ENCODE results near the gene EFL1.

EFL1 gene

GRCh38 chr15:82150645-82151044 is 111.9 kb downstream of the EFL1 start:
- H3K9me3 ChIP-seq (ENCODE audit: control insufficient read depth, insufficient read depth, low read depth, low read length) = no peaks in the 10 kb centered on the region
- ChIA-PET POLR2A (no interaction called here), CTCF (interaction anchor here (1.7 kb wide), 1 partner anchor 11 kb away, joined by 9 read pairs; no protein-coding TSS in a partner anchor)
- H3K4me3 ChIP-seq (ENCODE audit: low read depth, low read length) = no peak overlapping the region
- H3K4me1 ChIP-seq (ENCODE audit: control insufficient read depth, insufficient read depth, low read length) = no peaks in the 10 kb centered on the region
- H3K36me3 ChIP-seq (ENCODE audit: control insufficient read depth in 2 of 2, insufficient read depth in 1 of 2, low read length in 2 of 2) = peaks cover 6 to 15% of the 10 kb centered on the region in 2 experiments
- no peak for TF ChIP-seq ZBTB20 (tag by site-specific recombination; IDR thresholded peaks at IDR 0.05)
- TF ChIP-seq, protein P1, sequence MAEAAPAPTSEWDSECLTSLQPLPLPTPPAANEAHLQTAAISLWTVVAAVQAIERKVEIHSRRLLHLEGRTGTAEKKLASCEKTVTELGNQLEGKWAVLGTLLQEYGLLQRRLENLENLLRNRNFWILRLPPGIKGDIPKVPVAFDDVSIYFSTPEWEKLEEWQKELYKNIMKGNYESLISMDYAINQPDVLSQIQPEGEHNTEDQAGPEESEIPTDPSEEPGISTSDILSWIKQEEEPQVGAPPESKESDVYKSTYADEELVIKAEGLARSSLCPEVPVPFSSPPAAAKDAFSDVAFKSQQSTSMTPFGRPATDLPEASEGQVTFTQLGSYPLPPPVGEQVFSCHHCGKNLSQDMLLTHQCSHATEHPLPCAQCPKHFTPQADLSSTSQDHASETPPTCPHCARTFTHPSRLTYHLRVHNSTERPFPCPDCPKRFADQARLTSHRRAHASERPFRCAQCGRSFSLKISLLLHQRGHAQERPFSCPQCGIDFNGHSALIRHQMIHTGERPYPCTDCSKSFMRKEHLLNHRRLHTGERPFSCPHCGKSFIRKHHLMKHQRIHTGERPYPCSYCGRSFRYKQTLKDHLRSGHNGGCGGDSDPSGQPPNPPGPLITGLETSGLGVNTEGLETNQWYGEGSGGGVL (tag by site-specific recombination; IDR thresholded peaks at IDR 0.05) = no peak
- no peak for TF ChIP-seq ZNF561 (tag by site-specific recombination; IDR thresholded peaks at IDR 0.05; ENCODE audit: borderline replicate concordance)
- no peak for TF ChIP-seq ZNF23 (tag by site-specific recombination; IDR thresholded peaks at IDR 0.05; ENCODE audit: borderline replicate concordance)
- no peak for TF ChIP-seq SETDB1 (IDR thresholded peaks at IDR 0.05; ENCODE audit: insufficient read length, low read length)
- no peak for TF ChIP-seq ZFP3 (tag by site-specific recombination; IDR thresholded peaks at IDR 0.05; ENCODE audit: low read depth)
- TF ChIP-seq BCL11B (tag by site-specific recombination; IDR thresholded peaks at IDR 0.05; ENCODE audit: low read depth) = no peak
- no peak for TF ChIP-seq ZNF223 (tag by site-specific recombination; IDR thresholded peaks at IDR 0.05)
- TF ChIP-seq ZNF133 (tag by site-specific recombination; IDR thresholded peaks at IDR 0.05) = no peak
- no peak overlapping the region for H3K27ac ChIP-seq (ENCODE audit: extremely low read depth, low read depth, low read length)

DNA sequence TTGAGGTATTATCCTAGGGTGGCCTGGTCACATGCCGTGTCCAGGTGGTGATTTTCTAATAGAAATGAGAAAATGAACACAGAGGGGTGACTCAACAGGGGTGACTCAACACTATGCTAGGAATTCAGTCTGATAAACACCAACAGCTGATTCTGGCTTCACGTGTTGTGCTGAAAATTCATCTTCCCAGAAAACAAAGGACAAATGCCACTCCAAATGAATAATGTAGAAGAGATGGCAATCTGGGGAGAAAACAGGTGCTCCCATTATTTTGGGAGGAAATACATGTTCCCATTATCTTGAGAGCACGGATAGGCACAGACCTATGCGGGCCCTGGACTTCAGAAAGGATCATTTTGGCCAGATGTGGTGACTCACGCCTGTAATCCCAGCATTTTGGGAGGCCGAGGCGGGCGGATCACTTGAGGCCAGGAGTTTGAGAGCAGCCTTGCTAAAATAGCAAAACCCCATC is 115.5 kb downstream of the EFL1 start:
- Histone ChIP-seq H3K9me3 (ENCODE audit: control insufficient read depth, insufficient read depth, low read depth, low read length) (no peaks in the 10 kb centered on the region), H3K4me3 (ENCODE audit: low read depth, low read length) (no peak overlapping the region), H3K36me3 (ENCODE audit: control insufficient read depth in 2 of 2, insufficient read depth in 1 of 2, low read length in 2 of 2) (peaks cover 3 to 10% of the 10 kb centered on the region in 2 experiments), H3K27ac (ENCODE audit: extremely low read depth, low read depth, low read length) (no peak overlapping the region), H3K4me1 (ENCODE audit: control insufficient read depth, insufficient read depth, low read length) (no peaks in the 10 kb centered on the region)
- ChIA-PET CTCF (interaction anchor here (0.6 to 1.5 kb wide), 2 partner anchors 19 to 30 kb away, joined by 3 read pairs; no protein-coding TSS in a partner anchor), POLR2A (no interaction called here)
- TF ChIP-seq ZBTB21 (tag by site-specific recombination; IDR thresholded peaks at IDR 0.05) = no peak
- no peak for TF ChIP-seq ZNF776 (tag by site-specific recombination; IDR thresholded peaks at IDR 0.05; ENCODE audit: borderline replicate concordance)
- 0 out of 2 replicates have a peak, but pooled peaks have one; percentile 20 for TF ChIP-seq SP7 (tag by site-specific recombination; IDR thresholded peaks at IDR 0.05)
- TF ChIP-seq GLIS2 (tag by site-specific recombination; IDR thresholded peaks at IDR 0.05) = no peak
- no peak for TF ChIP-seq ZNF561 (tag by site-specific recombination; IDR thresholded peaks at IDR 0.05; ENCODE audit: borderline replicate concordance)
- 0 out of 2 replicates have a peak, but pooled peaks have one; percentile 65 for TF ChIP-seq ZNF184 (tag by site-specific recombination; IDR thresholded peaks at IDR 0.05)
- TF ChIP-seq ZNF19 (tag by site-specific recombination; IDR thresholded peaks at IDR 0.05; ENCODE audit: low read depth) = no peak
- no peak for TF ChIP-seq ZBTB48 (tag by site-specific recombination; IDR thresholded peaks at IDR 0.05)
- no peak for TF ChIP-seq ZNF677 (tag by site-specific recombination; IDR thresholded peaks at IDR 0.05)
- TF ChIP-seq SETDB1 (IDR thresholded peaks at IDR 0.05; ENCODE audit: insufficient read length, low read length) = no peak
- TF ChIP-seq ZNF37A (tag by site-specific recombination; IDR thresholded peaks at IDR 0.05) = no peak
- TF ChIP-seq, protein P2, sequence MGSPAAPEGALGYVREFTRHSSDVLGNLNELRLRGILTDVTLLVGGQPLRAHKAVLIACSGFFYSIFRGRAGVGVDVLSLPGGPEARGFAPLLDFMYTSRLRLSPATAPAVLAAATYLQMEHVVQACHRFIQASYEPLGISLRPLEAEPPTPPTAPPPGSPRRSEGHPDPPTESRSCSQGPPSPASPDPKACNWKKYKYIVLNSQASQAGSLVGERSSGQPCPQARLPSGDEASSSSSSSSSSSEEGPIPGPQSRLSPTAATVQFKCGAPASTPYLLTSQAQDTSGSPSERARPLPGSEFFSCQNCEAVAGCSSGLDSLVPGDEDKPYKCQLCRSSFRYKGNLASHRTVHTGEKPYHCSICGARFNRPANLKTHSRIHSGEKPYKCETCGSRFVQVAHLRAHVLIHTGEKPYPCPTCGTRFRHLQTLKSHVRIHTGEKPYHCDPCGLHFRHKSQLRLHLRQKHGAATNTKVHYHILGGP (tag by site-specific recombination; IDR thresholded peaks at IDR 0.05) = no peak
- no peak for TF ChIP-seq ZNF624 (tag by site-specific recombination; IDR thresholded peaks at IDR 0.05)

DNA sequence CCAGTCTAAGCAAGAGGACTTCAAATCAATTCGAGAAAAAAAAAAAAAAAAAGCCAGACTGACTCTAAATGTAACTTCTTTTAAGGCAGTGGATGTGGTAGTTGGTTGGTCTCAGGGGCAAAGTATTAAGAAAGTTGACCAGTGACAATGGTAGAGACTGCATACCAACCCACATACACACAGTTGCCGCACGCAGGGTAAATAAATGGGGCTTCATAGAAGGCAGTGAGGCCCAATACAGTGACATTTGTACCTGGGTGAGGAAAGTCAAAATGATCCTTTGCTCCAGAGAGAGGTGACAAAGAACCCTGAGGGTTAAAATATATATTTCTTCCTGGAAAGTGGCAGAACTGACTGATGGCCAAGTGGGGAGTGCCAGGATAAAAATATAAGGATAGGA is 116.0 kb downstream of the EFL1 start:
- ChIA-PET CTCF (interaction anchor here (1.5 kb wide), 1 partner anchor 19 kb away, joined by 3 read pairs; no protein-coding TSS in a partner anchor), POLR2A (no interaction called here)
- no peak overlapping the region for H3K27ac ChIP-seq (ENCODE audit: extremely low read depth, low read depth, low read length)
- TF ChIP-seq ZNF354C (tag by site-specific recombination; IDR thresholded peaks at IDR 0.05; ENCODE audit: borderline replicate concordance, low read depth) = no peak
- no peak for TF ChIP-seq ZNF433 (tag by site-specific recombination; IDR thresholded peaks at IDR 0.05; ENCODE audit: low read depth)
- no peak for TF ChIP-seq RBAK (tag by site-specific recombination; IDR thresholded peaks at IDR 0.05)
- TF ChIP-seq ZBTB17 (tag by site-specific recombination; IDR thresholded peaks at IDR 0.05) = no peak
- TF ChIP-seq ZNF10 (tag by site-specific recombination; IDR thresholded peaks at IDR 0.05) = no peak
- no peak for TF ChIP-seq ZBTB6 (tag by site-specific recombination; IDR thresholded peaks at IDR 0.05)
- TF ChIP-seq ZNF777 (tag by site-specific recombination; IDR thresholded peaks at IDR 0.05; ENCODE audit: borderline replicate concordance) = no peak
- TF ChIP-seq MZF1 (tag by site-specific recombination; IDR thresholded peaks at IDR 0.05; ENCODE audit: borderline replicate concordance) = no peak
- no peak for TF ChIP-seq ZNF175 (tag by site-specific recombination; IDR thresholded peaks at IDR 0.05)

More for the DNA sequence above, 116.0 kb downstream of the EFL1 start:
- Histone ChIP-seq H3K36me3 (ENCODE audit: control insufficient read depth in 2 of 2, insufficient read depth in 1 of 2, low read length in 2 of 2) (peaks cover 3 to 6% of the 10 kb centered on the region in 2 experiments), H3K4me3 (ENCODE audit: low read depth, low read length) (no peak overlapping the region), H3K4me1 (ENCODE audit: control insufficient read depth, insufficient read depth, low read length) (no peaks in the 10 kb centered on the region), H3K9me3 (ENCODE audit: control insufficient read depth, insufficient read depth, low read depth, low read length) (no peaks in the 10 kb centered on the region)
